HepG2 (cell line): ENCODE data around the gene TMEM271. TPM values are rescaled to one million over a fixed set of nuclear protein-coding genes. Genes with fewer than 3 reads are reported as not detected.

Source experiments
- ATAC-seq: fragments of 200-7000 bp; cut with Tn5 transposase; 3 replicates; pipeline ENCODE4 v1.9.1; 2020; ENCODE audit warnings: mild to moderate bottlenecking, moderate library complexity
- BruUV-seq: library from RNA; stranded (reverse); fragments of 400-500 nt; replicated peaks from 2 replicates; lab custom pipeline; 2021; lab: Mats Ljungman, UMichigan
- CTCF ChIA-PET: fragments of 300-600 bp; formaldehyde crosslinking; extraction: SDS; loops from one replicate; lab custom pipeline; 2021; ENCODE audit warnings: low total read pairs, inconsistent platforms, low intra/inter-chr PET ratio; lab: Yijun Ruan, JAX
- POLR2A ChIA-PET: fragments of 350-600 bp; sonication (Branson Sonifier 250); formaldehyde crosslinking; loops from one replicate; lab custom pipeline; 2020; ENCODE audit warnings: antibody characterized with exemption, inconsistent platforms; lab: Yijun Ruan, JAX
- DNase-seq: peaks from one replicate; pipeline ENCODE4 v3.0.0-alpha.2; 2015; ENCODE audit warnings: low spot score
- FAIRE-seq: peaks from 3 replicates; lab custom pipeline; 2011; peaks lifted over from hg19 to GRCh38; lab: Jason Lieb, UNC
- H2AFZ ChIP-seq: one replicate; pipeline ENCODE4 v1.6.1; 2011; ENCODE audit warnings: low read length, inconsistent platforms
- H3K27ac ChIP-seq: fragments of 300-600 bp; 3 replicates; pipeline ENCODE4 v1.8.0; 2011; ENCODE audit warnings: mixed run types, mild to moderate bottlenecking, mixed read lengths, low read length, inconsistent platforms; ENCODE audit not compliant: insufficient read depth; ENCODE audit errors: extremely low read length
- H3K27me3 ChIP-seq, 2 experiments: fragments of 200-600 bp in 1 of 2; 2 replicates in 1 of 2; 3 replicates in 1 of 2; pipeline versions ENCODE4 v1.6.0 to v1.8.0; 2011; ENCODE audit warnings: low read length in 2 of 2, mild to moderate bottlenecking in 2 of 2, moderate library complexity in 2 of 2, inconsistent platforms in 1 of 2; ENCODE audit not compliant: insufficient read depth in 2 of 2, control insufficient read depth in 1 of 2
- H3K36me3 ChIP-seq, 2 experiments: fragments of 200-600 bp in 1 of 2; replicated peaks in 1 of 2; 2 replicates in 1 of 2; 3 replicates in 1 of 2; pipeline versions ENCODE4 v1.5.1 to v1.8.0; 2011; ENCODE audit warnings: low read length in 2 of 2, inconsistent platforms in 1 of 2; ENCODE audit not compliant: insufficient read depth in 2 of 2, control insufficient read depth in 1 of 2
- H3K4me1 ChIP-seq: 2 replicates; pipeline ENCODE4 v1.5.1; 2012; ENCODE audit warnings: low read length, inconsistent platforms; ENCODE audit not compliant: insufficient read depth
- H3K4me2 ChIP-seq: 2 replicates; pipeline ENCODE4 v1.6.0; 2011; ENCODE audit warnings: low read depth, low read length, inconsistent platforms
- H3K4me3 ChIP-seq, 3 experiments: fragments of 200-600 bp in 1 of 3; sonication (generic), shearing (Covaris generic) in 1 of 3; replicated peaks in 1 of 3; 2 replicates each; pipeline ENCODE4 v1.5.1; 2011 to 2016; ENCODE audit warnings: low read length in 3 of 3, inconsistent platforms in 2 of 3, low read depth in 2 of 3, mild to moderate bottlenecking in 2 of 3, control low read depth in 1 of 3, mixed read lengths in 1 of 3; ENCODE audit not compliant: insufficient read depth in 1 of 3
- H3K79me2 ChIP-seq: one replicate; pipeline ENCODE4 v1.6.1; 2011; ENCODE audit warnings: low read length, inconsistent platforms; ENCODE audit not compliant: insufficient read depth
- H3K9ac ChIP-seq: 2 replicates; pipeline ENCODE4 v1.6.0; 2011; ENCODE audit warnings: mild to moderate bottlenecking, low read depth, low read length, inconsistent platforms; ENCODE audit not compliant: insufficient read depth
- H3K9me3 ChIP-seq: 2 replicates; pipeline ENCODE4 v1.5.1; 2012; ENCODE audit warnings: mild to moderate bottlenecking, low read length
- H4K20me1 ChIP-seq: 2 replicates; pipeline ENCODE4 v1.6.0; 2011; ENCODE audit warnings: inconsistent platforms, mild to moderate bottlenecking, low read length, moderate library complexity; ENCODE audit not compliant: insufficient read depth
- ARNT ChIP-seq: fragments of 450-650 bp; IDR thresholded peaks from 2 replicates; pipeline ENCODE4 v1.6.1; 2017
- GATAD2A ChIP-seq: IDR thresholded peaks from 2 replicates; pipeline ENCODE4 v1.6.1; 2016
- HDAC1 ChIP-seq: sonication (generic); formaldehyde crosslinking; IDR thresholded peaks from 2 replicates; pipeline ENCODE4 v1.5.1; 2020; ENCODE audit warnings: mild to moderate bottlenecking, missing genetic modification reagents
- KDM1A ChIP-seq: IDR thresholded peaks from 2 replicates; pipeline ENCODE4 v1.6.1; 2016; ENCODE audit warnings: missing compliant biosample characterization
- MTF1 ChIP-seq: sonication (generic); formaldehyde crosslinking; IDR thresholded peaks from 2 replicates; pipeline ENCODE4 v1.5.0; 2020; ENCODE audit warnings: missing genetic modification reagents
- TEAD3 ChIP-seq: optimal IDR thresholded peaks from 2 replicates; pipeline ENCODE3; 2016; ENCODE audit warnings: borderline replicate concordance
- ZBTB39 ChIP-seq: sonication (generic); formaldehyde crosslinking; IDR thresholded peaks from 2 replicates; pipeline ENCODE4 v1.5.0; 2020; ENCODE audit warnings: missing genetic modification reagents
- ZNF335 ChIP-seq: sonication (generic); formaldehyde crosslinking; IDR thresholded peaks from 2 replicates; pipeline ENCODE4 v1.4.0; 2020; ENCODE audit warnings: missing genetic modification reagents
- ZNF552 ChIP-seq: sonication (generic); formaldehyde crosslinking; IDR thresholded peaks from 2 replicates; pipeline ENCODE4 v1.9.0; 2022; ENCODE audit warnings: missing genetic modification reagents, mild to moderate bottlenecking, borderline replicate concordance
- WGBS: methylation state at CpG from one replicate; pipeline ENCODE4 v1.1.6; 2017; ENCODE audit warnings: low lambda C conversion rate; 5-methylcytosine and 5-hydroxymethylcytosine counted together
- in situ Hi-C: cut with HindIII; loops from 2 replicates; pipeline ENCODE4 v1.10.0; 2017; ENCODE audit warnings: low pct_unique_long_range_greater_than_20kb; ENCODE audit not compliant: extremely low pct_ligation_motif_present
- intact Hi-C: fragments of 100-400 bp; cut with micrococcal nuclease; formaldehyde crosslinking; loops from one replicate; pipeline ENCODE4 v1.10.0; 2022; ENCODE audit not compliant: unreplicated experiment
- polyA plus RNA-seq, 8 experiments: library from polyadenylated mRNA; depleted of rRNA in 3 of 8; stranded (reverse) in 7 of 8; unstranded in 1 of 8; fragments of >200 nt; fragmentation: Illumina TruSeq in 4 of 8; extraction: Trizol in 4 of 8; gene quantifications; 2 replicates each; pipeline versions ENCODE4 v1.2.1 to v1.2.3, GENCODE V29; 2011 to 2016; ENCODE audit warnings: low read depth in 4 of 8, missing spikeins in 1 of 8, mixed read lengths in 1 of 8; ENCODE audit not compliant: insufficient read depth in 1 of 8
- total RNA-seq, 5 experiments: library from RNA; depleted of rRNA; stranded (reverse); fragments of >200 nt; fragmentation: Illumina TruSeq; extraction: Trizol; gene quantifications; 2 replicates each; pipeline ENCODE4 v1.2.3, GENCODE V29; 2016; ENCODE audit warnings: low read depth in 1 of 5
- TF ChIP-seq, protein P1 (sequence below): sonication (generic); formaldehyde crosslinking; IDR thresholded peaks from 2 replicates; pipeline ENCODE4 v1.5.0; 2020; ENCODE audit warnings: missing genetic modification reagents
- TF ChIP-seq, protein P2 (sequence below): sonication (generic); formaldehyde crosslinking; IDR thresholded peaks from 2 replicates; pipeline ENCODE4 v1.9.0; 2021; ENCODE audit warnings: missing genetic modification reagents, borderline replicate concordance
- TF ChIP-seq, protein P3 (sequence below): sonication (generic); formaldehyde crosslinking; IDR thresholded peaks from 2 replicates; pipeline ENCODE4 v1.4.0; 2020; ENCODE audit warnings: low read depth, missing genetic modification reagents

The TMEM271 gene
- total and polyA plus RNA-seq, 2 of the 13 experiments (the other 11 are each of a cell fraction or from before 2014, with no cell fraction given) = not detected

GRCh38 chr4:560731-561291 lies 15.3 kb downstream of the TMEM271 start:
- 12% methylated on average over 12 of the region's 12 CpGs for WGBS
- Histone ChIP-seq H3K4me3 (no peak overlapping the region), H4K20me1 (no peaks in the 10 kb centered on the region), H3K9ac (no peak overlapping the region), H3K9me3 (peaks cover 7% of the 10 kb centered on the region), H3K4me1 (no peaks in the 10 kb centered on the region), H2AFZ (no peak overlapping the region), H3K27ac (no peak overlapping the region), H3K27me3 (peaks cover 9 to 21% of the 10 kb centered on the region in 2 experiments; a peak in 3 of 5 replicates), H3K4me2 (no peak overlapping the region), H3K36me3 (no peaks in the 10 kb centered on the region), H3K79me2 (no peaks in the 10 kb centered on the region)
- intact Hi-C loops = no loop called here
- ChIA-PET CTCF (no interaction called here), POLR2A (no interaction called here)
- FAIRE-seq = no peak
- no TSS peak for BruUV-seq
- TF ChIP-seq ZNF552 (CRISPR knock-in tag) (no peak), GATAD2A (no peak), TEAD3 (CRISPR knock-in tag) (no peak), ZBTB39 (CRISPR knock-in tag) (no peak), MTF1 (no peak), ZNF335 (no peak), HDAC1 (CRISPR knock-in tag) (no peak), KDM1A (no peak), ARNT (no peak)
- TF ChIP-seq, protein P1, sequence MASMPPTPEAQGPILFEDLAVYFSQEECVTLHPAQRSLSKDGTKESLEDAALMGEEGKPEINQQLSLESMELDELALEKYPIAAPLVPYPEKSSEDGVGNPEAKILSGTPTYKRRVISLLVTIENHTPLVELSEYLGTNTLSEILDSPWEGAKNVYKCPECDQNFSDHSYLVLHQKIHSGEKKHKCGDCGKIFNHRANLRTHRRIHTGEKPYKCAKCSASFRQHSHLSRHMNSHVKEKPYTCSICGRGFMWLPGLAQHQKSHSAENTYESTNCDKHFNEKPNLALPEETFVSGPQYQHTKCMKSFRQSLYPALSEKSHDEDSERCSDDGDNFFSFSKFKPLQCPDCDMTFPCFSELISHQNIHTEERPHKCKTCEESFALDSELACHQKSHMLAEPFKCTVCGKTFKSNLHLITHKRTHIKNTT (CRISPR knock-in tag) = no peak
- TF ChIP-seq, protein P2, sequence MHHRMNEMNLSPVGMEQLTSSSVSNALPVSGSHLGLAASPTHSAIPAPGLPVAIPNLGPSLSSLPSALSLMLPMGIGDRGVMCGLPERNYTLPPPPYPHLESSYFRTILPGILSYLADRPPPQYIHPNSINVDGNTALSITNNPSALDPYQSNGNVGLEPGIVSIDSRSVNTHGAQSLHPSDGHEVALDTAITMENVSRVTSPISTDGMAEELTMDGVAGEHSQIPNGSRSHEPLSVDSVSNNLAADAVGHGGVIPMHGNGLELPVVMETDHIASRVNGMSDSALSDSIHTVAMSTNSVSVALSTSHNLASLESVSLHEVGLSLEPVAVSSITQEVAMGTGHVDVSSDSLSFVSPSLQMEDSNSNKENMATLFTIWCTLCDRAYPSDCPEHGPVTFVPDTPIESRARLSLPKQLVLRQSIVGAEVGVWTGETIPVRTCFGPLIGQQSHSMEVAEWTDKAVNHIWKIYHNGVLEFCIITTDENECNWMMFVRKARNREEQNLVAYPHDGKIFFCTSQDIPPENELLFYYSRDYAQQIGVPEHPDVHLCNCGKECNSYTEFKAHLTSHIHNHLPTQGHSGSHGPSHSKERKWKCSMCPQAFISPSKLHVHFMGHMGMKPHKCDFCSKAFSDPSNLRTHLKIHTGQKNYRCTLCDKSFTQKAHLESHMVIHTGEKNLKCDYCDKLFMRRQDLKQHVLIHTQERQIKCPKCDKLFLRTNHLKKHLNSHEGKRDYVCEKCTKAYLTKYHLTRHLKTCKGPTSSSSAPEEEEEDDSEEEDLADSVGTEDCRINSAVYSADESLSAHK (CRISPR knock-in tag) = no peak
- TF ChIP-seq, protein P3, sequence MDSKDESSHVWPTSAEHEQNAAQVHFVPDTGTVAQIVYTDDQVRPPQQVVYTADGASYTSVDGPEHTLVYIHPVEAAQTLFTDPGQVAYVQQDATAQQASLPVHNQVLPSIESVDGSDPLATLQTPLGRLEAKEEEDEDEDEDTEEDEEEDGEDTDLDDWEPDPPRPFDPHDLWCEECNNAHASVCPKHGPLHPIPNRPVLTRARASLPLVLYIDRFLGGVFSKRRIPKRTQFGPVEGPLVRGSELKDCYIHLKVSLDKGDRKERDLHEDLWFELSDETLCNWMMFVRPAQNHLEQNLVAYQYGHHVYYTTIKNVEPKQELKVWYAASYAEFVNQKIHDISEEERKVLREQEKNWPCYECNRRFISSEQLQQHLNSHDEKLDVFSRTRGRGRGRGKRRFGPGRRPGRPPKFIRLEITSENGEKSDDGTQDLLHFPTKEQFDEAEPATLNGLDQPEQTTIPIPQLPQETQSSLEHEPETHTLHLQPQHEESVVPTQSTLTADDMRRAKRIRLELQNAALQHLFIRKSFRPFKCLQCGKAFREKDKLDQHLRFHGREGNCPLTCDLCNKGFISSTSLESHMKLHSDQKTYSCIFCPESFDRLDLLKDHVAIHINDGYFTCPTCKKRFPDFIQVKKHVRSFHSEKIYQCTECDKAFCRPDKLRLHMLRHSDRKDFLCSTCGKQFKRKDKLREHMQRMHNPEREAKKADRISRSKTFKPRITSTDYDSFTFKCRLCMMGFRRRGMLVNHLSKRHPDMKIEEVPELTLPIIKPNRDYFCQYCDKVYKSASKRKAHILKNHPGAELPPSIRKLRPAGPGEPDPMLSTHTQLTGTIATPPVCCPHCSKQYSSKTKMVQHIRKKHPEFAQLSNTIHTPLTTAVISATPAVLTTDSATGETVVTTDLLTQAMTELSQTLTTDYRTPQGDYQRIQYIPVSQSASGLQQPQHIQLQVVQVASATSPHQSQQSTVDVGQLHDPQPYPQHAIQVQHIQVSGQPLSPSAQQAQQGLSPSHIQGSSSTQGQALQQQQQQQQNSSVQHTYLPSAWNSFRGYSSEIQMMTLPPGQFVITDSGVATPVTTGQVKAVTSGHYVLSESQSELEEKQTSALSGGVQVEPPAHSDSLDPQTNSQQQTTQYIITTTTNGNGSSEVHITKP (CRISPR knock-in tag) = no peak
- in situ Hi-C loops = no loop called here
- no peak; the same call in 2 of the 3 replicates for ATAC-seq
- no peak for DNase-seq
